HepG2 (cell line): ENCODE measurements around the gene NGEF.

Experiments
- CBFB ChIP-seq: sonication (generic); formaldehyde crosslinking; IDR thresholded peaks from 2 replicates; pipeline ENCODE4 v1.4.0; 2020; ENCODE audit warnings: missing genetic modification reagents
- NAIF1 ChIP-seq: sonication (generic); formaldehyde crosslinking; IDR thresholded peaks from 2 replicates; pipeline ENCODE4 v1.5.0; 2020; ENCODE audit warnings: mild to moderate bottlenecking, missing genetic modification reagents, borderline replicate concordance
- NR3C1 ChIP-seq: sonication (generic); formaldehyde crosslinking; IDR thresholded peaks from 2 replicates; pipeline ENCODE4 v1.4.0; 2020; ENCODE audit warnings: missing genetic modification reagents
- POLR2A ChIP-seq, 2 experiments: IDR thresholded peaks; 2 replicates each; pipeline ENCODE4 v1.6.1; 2011; ENCODE audit warnings: low read depth in 2 of 2, low read length in 2 of 2, mild to moderate bottlenecking in 1 of 2, moderate library complexity in 1 of 2; ENCODE audit not compliant: insufficient read depth in 1 of 2
- ZNF431 ChIP-seq: sonication (generic); formaldehyde crosslinking; IDR thresholded peaks from 2 replicates; pipeline ENCODE4 v1.9.0; 2022; ENCODE audit warnings: missing genetic modification reagents, low read depth, mild to moderate bottlenecking, borderline replicate concordance
- ZNF546 ChIP-seq: sonication (generic); formaldehyde crosslinking; conservative IDR thresholded peaks from 2 replicates; pipeline ENCODE4 v1.8.1; 2023; ENCODE audit warnings: mild to moderate bottlenecking, missing genetic modification reagents
- TF ChIP-seq, protein P1 (sequence below): sonication (generic); formaldehyde crosslinking; IDR thresholded peaks from 2 replicates; pipeline ENCODE4 v1.5.1; 2020; ENCODE audit warnings: missing genetic modification reagents, mild to moderate bottlenecking, borderline replicate concordance
- TF ChIP-seq, protein P2 (sequence below): sonication (generic); formaldehyde crosslinking; IDR thresholded peaks from 2 replicates; pipeline ENCODE4 v1.4.0; 2020; ENCODE audit warnings: missing genetic modification reagents

DNA sequence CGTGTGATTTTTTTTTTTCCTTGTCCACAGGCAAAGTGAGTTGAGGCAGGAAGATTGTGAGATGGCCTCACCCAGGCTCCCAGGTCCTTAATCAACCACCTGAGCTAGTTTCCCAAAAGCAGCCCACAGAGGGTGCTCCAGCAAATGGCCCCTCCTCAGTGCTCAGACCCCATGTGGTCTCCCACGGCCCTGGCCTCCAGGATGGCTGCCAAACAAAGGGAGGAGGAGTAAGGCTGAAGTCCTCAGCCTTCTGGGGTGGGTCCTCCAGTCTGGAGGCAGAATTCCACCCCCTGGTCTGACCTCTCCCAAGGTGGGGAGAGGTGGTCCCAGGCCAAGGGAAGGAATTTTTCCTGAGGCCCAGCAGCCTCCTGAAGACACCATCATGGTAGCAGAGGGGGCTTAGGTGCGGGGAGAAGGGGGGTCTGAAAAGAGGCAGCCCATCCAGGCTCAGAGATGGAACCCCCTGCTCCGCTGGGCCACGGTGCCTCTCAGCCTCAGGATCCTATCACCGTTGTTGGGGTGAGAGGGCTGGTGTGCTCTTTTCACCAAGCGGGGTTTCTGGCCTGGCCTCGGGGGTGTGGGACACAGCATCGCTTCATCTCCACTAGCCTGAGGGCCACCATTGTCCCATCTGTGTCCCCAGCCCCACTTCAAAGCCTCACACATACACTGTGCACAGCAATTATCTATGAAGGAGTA is 2.3 kb downstream of the NGEF start:
- TF ChIP-seq, protein P1, sequence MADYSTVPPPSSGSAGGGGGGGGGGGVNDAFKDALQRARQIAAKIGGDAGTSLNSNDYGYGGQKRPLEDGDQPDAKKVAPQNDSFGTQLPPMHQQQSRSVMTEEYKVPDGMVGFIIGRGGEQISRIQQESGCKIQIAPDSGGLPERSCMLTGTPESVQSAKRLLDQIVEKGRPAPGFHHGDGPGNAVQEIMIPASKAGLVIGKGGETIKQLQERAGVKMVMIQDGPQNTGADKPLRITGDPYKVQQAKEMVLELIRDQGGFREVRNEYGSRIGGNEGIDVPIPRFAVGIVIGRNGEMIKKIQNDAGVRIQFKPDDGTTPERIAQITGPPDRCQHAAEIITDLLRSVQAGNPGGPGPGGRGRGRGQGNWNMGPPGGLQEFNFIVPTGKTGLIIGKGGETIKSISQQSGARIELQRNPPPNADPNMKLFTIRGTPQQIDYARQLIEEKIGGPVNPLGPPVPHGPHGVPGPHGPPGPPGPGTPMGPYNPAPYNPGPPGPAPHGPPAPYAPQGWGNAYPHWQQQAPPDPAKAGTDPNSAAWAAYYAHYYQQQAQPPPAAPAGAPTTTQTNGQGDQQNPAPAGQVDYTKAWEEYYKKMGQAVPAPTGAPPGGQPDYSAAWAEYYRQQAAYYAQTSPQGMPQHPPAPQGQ = no peak
- TF ChIP-seq CBFB (CRISPR knock-in tag) (no peak), ZNF546 (CRISPR knock-in tag) (no peak), POLR2A (IDR thresholded peaks at IDR 0.05; ENCODE audit: insufficient read depth in 1 of 2, low read depth in 2 of 2, low read length in 2 of 2) (no peak), ZNF431 (CRISPR knock-in tag) (no peak), NR3C1 (CRISPR knock-in tag) (no peak), NAIF1 (CRISPR knock-in tag) (no peak)
- TF ChIP-seq, protein P2, sequence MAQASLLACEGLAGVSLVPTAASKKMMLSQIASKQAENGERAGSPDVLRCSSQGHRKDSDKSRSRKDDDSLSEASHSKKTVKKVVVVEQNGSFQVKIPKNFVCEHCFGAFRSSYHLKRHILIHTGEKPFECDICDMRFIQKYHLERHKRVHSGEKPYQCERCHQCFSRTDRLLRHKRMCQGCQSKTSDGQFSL (CRISPR knock-in tag) = no peak
